Measurements from ENCODE around the gene TRIM44. TPM values are rescaled to one million over a fixed set of nuclear protein-coding genes. Genes with fewer than 3 reads are reported as not detected.

The TRIM44 gene
- total and polyA plus RNA-seq, 10 of the 15 experiments (the other 5 are each of a cell fraction or from before 2014, with no cell fraction given) = 6.7 to 93.0 (median 27.6) TPM

GRCh38 chr11:35655856-35656255 lies 6.7 kb upstream of the TRIM44 start:
- Histone ChIP-seq H2AFZ (ENCODE audit: control insufficient read depth, low read depth, low read length) (no peak overlapping the region), H3K9ac (ENCODE audit: control insufficient read depth, insufficient read depth, low read length) (no peak overlapping the region), H3K4me2 (ENCODE audit: control insufficient read depth, insufficient read depth) (no peak overlapping the region), H3K79me2 (ENCODE audit: control insufficient read depth, insufficient read depth, low read length) (no peaks in the 10 kb centered on the region), H3K4me1 (ENCODE audit: control insufficient read depth, insufficient read depth, low read length) (no peaks in the 10 kb centered on the region), H3K4me3 (no peak overlapping the region), H3K9me3 (replicated peaks; ENCODE audit: control insufficient read depth, insufficient read depth, low read length) (no peaks in the 10 kb centered on the region), H3K27me3 (replicated peaks in 1 of 2; ENCODE audit: control insufficient read depth in 2 of 2, insufficient read depth in 2 of 2, low read length in 1 of 2) (0 out of 4 replicates have a peak, but pooled peaks cover 0 to under 1% of the 10 kb centered on the region in 2 experiments), H3K36me3 (ENCODE audit: control insufficient read depth in 2 of 2, insufficient read depth in 2 of 2, low read length in 1 of 2) (no peaks in the 10 kb centered on the region), H4K20me1 (ENCODE audit: control insufficient read depth, insufficient read depth) (no peaks in the 10 kb centered on the region), H3K27ac (ENCODE audit: control insufficient read depth, insufficient read depth) (no peak overlapping the region)
- SMC1A ChIA-PET (ENCODE audit: uncharacterized antibody, unreplicated experiment) = no interaction called here
- WGBS (ENCODE audit: insufficient coverage, insufficient replicate concordance, low lambda C conversion rate, missing lambda C conversion rate) = 7% methylated on average over 4 of the region's 4 CpGs
- no peak for ATAC-seq
- intact Hi-C loops (cut with micrococcal nuclease; ENCODE audit: unreplicated experiment) = no loop called here
- POLR2A ChIA-PET = no interaction called here
- RAD21 ChIA-PET (ENCODE audit: unreplicated experiment) = interaction anchor here (0.9 kb wide), 1 partner anchor 166 kb away, joined by 3 read pairs; no protein-coding TSS in a partner anchor
- CTCF ChIA-PET = interaction anchor here (1.0 to 1.3 kb wide), 2 partner anchors 166 to 414 kb away, joined by 3 to 5 read pairs; no protein-coding TSS in a partner anchor
- in situ Hi-C loops (cut with MboI) = no loop called here
- TF ChIP-seq SPI1 (IDR thresholded peaks at IDR 0.05; ENCODE audit: borderline replicate concordance, insufficient read depth, low read depth, low read length) = no peak
- TF ChIP-seq NFYA (IDR thresholded peaks at IDR 0.05; ENCODE audit: borderline replicate concordance, low read depth, low read length) = no peak
- TF ChIP-seq CHD2 (IDR thresholded peaks at IDR 0.05; ENCODE audit: borderline replicate concordance, low read depth, low read length) = no peak
- no peak for TF ChIP-seq SMAD5 (IDR thresholded peaks at IDR 0.05; ENCODE audit: low read depth)
- no peak for TF ChIP-seq GABPA (IDR thresholded peaks at IDR 0.05; ENCODE audit: low read depth)
- TF ChIP-seq SMC3 (IDR thresholded peaks at IDR 0.05; ENCODE audit: borderline replicate concordance, low read length) = no peak
- no peak for TF ChIP-seq MEF2A (IDR thresholded peaks at IDR 0.05; ENCODE audit: insufficient read depth, low read depth, low read length)
- no peak for TF ChIP-seq YBX1 (IDR thresholded peaks at IDR 0.05)
- TF ChIP-seq IKZF2 (IDR thresholded peaks at IDR 0.05) = no peak
- no peak for DNase-seq (ENCODE audit: low read depth, low spot score)
- no peak for FAIRE-seq
- no TSS peak for BruUV-seq (replicated peaks)
